Prostate gland (tissue), 2 donors: ENCODE results near the gene VAV3.

ENCODE experiments used
- POLR2A ChIP-seq: fragments of 450-650 bp; IDR thresholded peaks from one replicate; pipeline ENCODE4 v1.6.1; 2016; ENCODE audit warnings: antibody characterized with exemption, mild to moderate bottlenecking
- POLR2AphosphoS5 ChIP-seq: sonication (generic); formaldehyde crosslinking; IDR thresholded peaks from one replicate; pipeline ENCODE4 v1.6.1; 2017; ENCODE audit warnings: antibody characterized with exemption
- TF ChIP-seq, protein P1 (sequence below), 4 experiments: fragments of 200-600 bp in 2 of 4; fragments of 450-650 bp in 2 of 4; sonication (generic) in 2 of 4; IDR thresholded peaks; 1 replicate in 3 of 4; 2 replicates in 1 of 4; pipeline ENCODE4 v1.5.1; 2016 to 2019; ENCODE audit warnings: antibody characterized with exemption in 4 of 4, mild to moderate bottlenecking in 2 of 4, moderate library complexity in 2 of 4

DNA sequence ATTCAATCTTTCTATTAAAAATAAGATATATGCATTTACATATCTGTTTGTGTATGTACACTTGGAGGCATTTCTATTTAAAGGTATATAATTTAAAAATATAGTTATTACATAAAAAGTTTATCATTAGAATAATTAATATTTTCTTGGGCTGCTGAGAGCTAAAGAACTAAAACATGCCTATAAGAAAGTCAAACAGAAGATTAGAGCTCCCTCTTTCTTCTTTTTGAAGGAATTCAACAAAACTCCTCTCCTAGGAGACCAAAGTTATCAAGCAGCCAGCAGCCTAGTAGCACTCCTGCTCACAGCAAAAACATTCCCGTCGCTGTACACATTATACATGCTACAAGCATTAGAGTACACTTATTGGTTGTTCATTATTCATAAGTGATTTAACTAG lies 216.4 kb downstream of the VAV3 start:
- TF ChIP-seq, protein P1, sequence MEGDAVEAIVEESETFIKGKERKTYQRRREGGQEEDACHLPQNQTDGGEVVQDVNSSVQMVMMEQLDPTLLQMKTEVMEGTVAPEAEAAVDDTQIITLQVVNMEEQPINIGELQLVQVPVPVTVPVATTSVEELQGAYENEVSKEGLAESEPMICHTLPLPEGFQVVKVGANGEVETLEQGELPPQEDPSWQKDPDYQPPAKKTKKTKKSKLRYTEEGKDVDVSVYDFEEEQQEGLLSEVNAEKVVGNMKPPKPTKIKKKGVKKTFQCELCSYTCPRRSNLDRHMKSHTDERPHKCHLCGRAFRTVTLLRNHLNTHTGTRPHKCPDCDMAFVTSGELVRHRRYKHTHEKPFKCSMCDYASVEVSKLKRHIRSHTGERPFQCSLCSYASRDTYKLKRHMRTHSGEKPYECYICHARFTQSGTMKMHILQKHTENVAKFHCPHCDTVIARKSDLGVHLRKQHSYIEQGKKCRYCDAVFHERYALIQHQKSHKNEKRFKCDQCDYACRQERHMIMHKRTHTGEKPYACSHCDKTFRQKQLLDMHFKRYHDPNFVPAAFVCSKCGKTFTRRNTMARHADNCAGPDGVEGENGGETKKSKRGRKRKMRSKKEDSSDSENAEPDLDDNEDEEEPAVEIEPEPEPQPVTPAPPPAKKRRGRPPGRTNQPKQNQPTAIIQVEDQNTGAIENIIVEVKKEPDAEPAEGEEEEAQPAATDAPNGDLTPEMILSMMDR (IDR thresholded peaks at IDR 0.05): peak in 2 of 4 experiments; percentile 45 to 56
- TF ChIP-seq POLR2A (no peak), POLR2AphosphoS5 (no peak)
